Colonic mucosa (tissue), 4 donors: Measurements from ENCODE around the gene RAVER2. TPM values are rescaled to one million over a fixed set of nuclear protein-coding genes. Genes with fewer than 3 reads are reported as not detected.

Experiments
- DNase-seq: peaks from one replicate; pipeline ENCODE4 v3.0.0-alpha.2; 2020
- H3K27ac ChIP-seq: fragments of 200-600 bp; one replicate; pipeline ENCODE4 v1.8.0; 2021
- H3K27me3 ChIP-seq: fragments of 200-600 bp; one replicate; pipeline ENCODE4 v1.8.0; 2021
- H3K36me3 ChIP-seq: fragments of 200-600 bp; one replicate; pipeline ENCODE4 v1.8.0; 2021
- H3K4me1 ChIP-seq: fragments of 200-600 bp; one replicate; pipeline ENCODE4 v1.8.0; 2021; ENCODE audit warnings: mild to moderate bottlenecking
- H3K4me3 ChIP-seq: fragments of 200-600 bp; one replicate; pipeline ENCODE4 v1.8.0; 2021
- H3K9ac ChIP-seq, 2 donors: one replicate each; pipeline ENCODE4 v1.7.0; 2013; ENCODE audit warnings: control low read depth in 2 of 2, low read depth in 2 of 2, low read length in 2 of 2
- H3K9me3 ChIP-seq: fragments of 200-600 bp; one replicate; pipeline ENCODE4 v1.8.0; 2021
- CTCF ChIP-seq: fragments of 200-600 bp; IDR thresholded peaks from one replicate; pipeline ENCODE4 v1.8.0; 2022; ENCODE audit warnings: antibody characterized with exemption, mild to moderate bottlenecking
- intact Hi-C: fragments of 100-400 bp; cut with DNase I; formaldehyde crosslinking; loops from one replicate; pipeline ENCODE4 v1.14.1; 2022
- total RNA-seq, 2 donors: library from RNA; stranded (reverse); fragmentation: NEBNext Ultra II Directional in 1 of 2; extraction: Animal tissue kit (Norgen Biotek cat#: 25700) in 1 of 2; gene quantifications; one replicate each; pipeline ENCODE4 v1.2.1, GENCODE V29; 2021
- donor health status: healthy.
- donor health status: DM: no; HTN: no; CAD: no.
- donor health status: DM: no; HTN: no; CAD: no.

The RAVER2 gene
- total RNA-seq, 2 donors from 2014 or later, result 43.0 to 58.6 TPM

- Histone ChIP-seq H3K27me3 (no peaks in the 10 kb centered on the region), H3K9ac (no peak overlapping the region), H3K27ac (no peak overlapping the region), H3K9me3 (no peaks in the 10 kb centered on the region), H3K4me1 (no peaks in the 10 kb centered on the region), H3K36me3 (peaks cover 4% of the 10 kb centered on the region), H3K4me3 (no peak overlapping the region)
- TF ChIP-seq CTCF, result no peak
- intact Hi-C loops, result no loop called here
- DNase-seq, result no peak
These were observed 121.8 kb downstream of the RAVER2 start for GRCh38 chr1:64866689-64867088.

GRCh38 chr1:64867266-64867665 is 122.4 kb downstream of the RAVER2 start:
- TF ChIP-seq CTCF, result no peak
- peaks cover 4% of the 10 kb centered on the region for H3K36me3 ChIP-seq
- no peaks in the 10 kb centered on the region for H3K9me3 ChIP-seq
- DNase-seq, result no peak
- no peak overlapping the region for H3K4me3 ChIP-seq
- no peak overlapping the region for H3K27ac ChIP-seq
- H3K9ac ChIP-seq, result no peak overlapping the region
- H3K4me1 ChIP-seq, result no peaks in the 10 kb centered on the region
- intact Hi-C loops, result no loop called here
- no peaks in the 10 kb centered on the region for H3K27me3 ChIP-seq

GRCh38 chr1:64871256-64871655 is 126.4 kb downstream of the RAVER2 start:
- intact Hi-C loops, result no loop called here
- no peak overlapping the region for H3K27ac ChIP-seq
- peaks cover 10% of the 10 kb centered on the region for H3K36me3 ChIP-seq
- no peak for TF ChIP-seq CTCF
- H3K27me3 ChIP-seq, result no peaks in the 10 kb centered on the region
- H3K4me3 ChIP-seq, result no peak overlapping the region
- no peak for DNase-seq
- H3K9me3 ChIP-seq, result no peaks in the 10 kb centered on the region
- no peak overlapping the region for H3K9ac ChIP-seq
- H3K4me1 ChIP-seq, result no peaks in the 10 kb centered on the region

- H3K9ac ChIP-seq, result no peak overlapping the region
- H3K9me3 ChIP-seq, result no peaks in the 10 kb centered on the region
- no peak for DNase-seq
- intact Hi-C loops, result no loop called here
- H3K36me3 ChIP-seq, result peaks cover 10% of the 10 kb centered on the region
- H3K27ac ChIP-seq, result no peak overlapping the region
- H3K27me3 ChIP-seq, result no peaks in the 10 kb centered on the region
- H3K4me3 ChIP-seq, result no peak overlapping the region
- H3K4me1 ChIP-seq, result no peaks in the 10 kb centered on the region
- TF ChIP-seq CTCF, result no peak
These were observed 127.2 kb downstream of the RAVER2 start for GRCh38 chr1:64872067-64872466.

- TF ChIP-seq CTCF, result no peak
- Histone ChIP-seq H3K9me3 (no peaks in the 10 kb centered on the region), H3K9ac (no peak overlapping the region), H3K27ac (no peak overlapping the region), H3K4me1 (no peaks in the 10 kb centered on the region), H3K4me3 (no peak overlapping the region), H3K27me3 (no peaks in the 10 kb centered on the region), H3K36me3 (peaks cover 10% of the 10 kb centered on the region)
- intact Hi-C loops, result no loop called here
- no peak for DNase-seq
These were observed 128.7 kb downstream of the RAVER2 start for GRCh38 chr1:64873576-64873975.

- Histone ChIP-seq H3K27me3 (no peaks in the 10 kb centered on the region), H3K36me3 (peaks cover 5% of the 10 kb centered on the region), H3K4me1 (no peaks in the 10 kb centered on the region), H3K9ac (no peak overlapping the region), H3K4me3 (no peak overlapping the region), H3K9me3 (no peaks in the 10 kb centered on the region), H3K27ac (no peak overlapping the region)
- intact Hi-C loops, result no loop called here
- DNase-seq, result no peak
- no peak for TF ChIP-seq CTCF
These were observed 129.8 kb downstream of the RAVER2 start for GRCh38 chr1:64874666-64875065.
